ENCODE results near the gene KCNQ1. TPM values are rescaled to one million over a fixed set of nuclear protein-coding genes. Genes with fewer than 3 reads are reported as not detected.

The KCNQ1 gene
- total and polyA plus RNA-seq, 7 donors, result 1.1 to 25.2 (median 3.8) TPM

- TF ChIP-seq CTCF (IDR thresholded peaks at IDR 0.05), result no peak
- peak in 1 of 2 donors; percentile 30 for TF ChIP-seq POLR2A (IDR thresholded peaks at IDR 0.05)
- TF ChIP-seq POLR2AphosphoS5 (IDR thresholded peaks at IDR 0.05), result peak in 3 of 4 donors; percentile 23 to 84 (median 39)
- no peak for TF ChIP-seq EP300 (IDR thresholded peaks at IDR 0.05)
- 0 to 1% methylated on average over 55 of the region's 55 CpGs for WGBS, 2 donors
These were observed 43.9 kb upstream of the KCNQ1 start for GRCh38 chr11:2400762-2401435.

GRCh38 chr11:2401436-2401984 is 43.3 kb upstream of the KCNQ1 start:
- no peaks in the 10 kb centered on the region for H3K27me3 ChIP-seq
- intact Hi-C loops (cut with DNase I), result loop anchor here (2.0 to 10.0 kb wide), 4 partner anchors 19 to 647 kb away; partner anchors contain the start of gene IFITM10
- H3K4me1 ChIP-seq, result peaks cover 0 to 31% (median 28%) of the 10 kb centered on the region in 4 donors
- peak overlapping the region; percentile 81 to 88 (median 82) for H3K4me3 ChIP-seq
- 19 to 43% methylated on average over 12 of the region's 12 CpGs for WGBS, 2 donors
- TF ChIP-seq EP300 (IDR thresholded peaks at IDR 0.05) (no peak), POLR2AphosphoS5 (IDR thresholded peaks at IDR 0.05) (no peak), POLR2A (IDR thresholded peaks at IDR 0.05) (no peak), CTCF (IDR thresholded peaks at IDR 0.05) (no peak)
- no peaks in the 10 kb centered on the region for H3K9me3 ChIP-seq
- H3K27ac ChIP-seq, result peak overlapping the region; percentile 90 to 99 (median 92)
- DNase-seq, result no peak
- H3K36me3 ChIP-seq, result peaks cover 18 to 53% (median 32%) of the 10 kb centered on the region in 4 donors

More at GRCh38 chr11:2400762-2401435, 43.9 kb upstream of the KCNQ1 start:
- no peaks in the 10 kb centered on the region for H3K27me3 ChIP-seq
- H3K4me3 ChIP-seq, result peak overlapping the region; percentile 81 to 88 (median 82)
- H3K36me3 ChIP-seq, result peaks cover 24 to 59% (median 38%) of the 10 kb centered on the region in 4 donors
- H3K4me1 ChIP-seq, result peaks cover 0 to 31% (median 28%) of the 10 kb centered on the region in 4 donors
- peak overlapping the region; percentile 90 to 99 (median 92) for H3K27ac ChIP-seq
- DNase-seq, result no peak
- intact Hi-C loops (cut with DNase I), result loop anchor here (2.0 to 10.0 kb wide), 4 partner anchors 18 to 646 kb away; partner anchors contain the start of gene IFITM10
- H3K9me3 ChIP-seq, result no peaks in the 10 kb centered on the region

GRCh38 chr11:2402106-2402505 is 42.7 kb upstream of the KCNQ1 start:
- TF ChIP-seq POLR2AphosphoS5 (IDR thresholded peaks at IDR 0.05), result no peak
- TF ChIP-seq POLR2A (IDR thresholded peaks at IDR 0.05), result no peak
- no peak for TF ChIP-seq CTCF (IDR thresholded peaks at IDR 0.05)
- Histone ChIP-seq H3K27me3 (no peaks in the 10 kb centered on the region), H3K36me3 (peaks cover 12 to 47% (median 26%) of the 10 kb centered on the region in 4 donors), H3K9me3 (no peaks in the 10 kb centered on the region), H3K4me1 (peaks cover 0 to 31% (median 28%) of the 10 kb centered on the region in 4 donors), H3K4me3 (peak overlapping the region in 1 of 4 donors; percentile 88), H3K27ac (peak overlapping the region in 1 of 4 donors; percentile 99)
- DNase-seq, result no peak
- 87 to 92% methylated on average over 13 of the region's 13 CpGs for WGBS, 2 donors
- intact Hi-C loops (cut with DNase I), result loop anchor here (5.0 to 10.0 kb wide), 3 partner anchors 95 to 647 kb away; partner anchors contain the start of gene IFITM10

GRCh38 chr11:2402890-2403645 is 41.7 kb upstream of the KCNQ1 start:
- intact Hi-C loops (cut with DNase I), result loop anchor here (5.0 to 10.0 kb wide), 3 partner anchors 96 to 648 kb away; partner anchors contain the start of gene IFITM10
- Histone ChIP-seq H3K9me3 (no peaks in the 10 kb centered on the region), H3K27me3 (no peaks in the 10 kb centered on the region), H3K4me3 (no peak overlapping the region), H3K36me3 (peaks cover 8 to 37% (median 20%) of the 10 kb centered on the region in 4 donors), H3K27ac (no peak overlapping the region), H3K4me1 (peaks cover 0 to 31% (median 28%) of the 10 kb centered on the region in 4 donors)
- TF ChIP-seq POLR2AphosphoS5 (IDR thresholded peaks at IDR 0.05) (no peak), POLR2A (IDR thresholded peaks at IDR 0.05) (no peak), CTCF (IDR thresholded peaks at IDR 0.05) (no peak), EP300 (IDR thresholded peaks at IDR 0.05) (no peak)
- no peak for DNase-seq
- 90% methylated on average over 31 of the region's 31 CpGs for WGBS, 2 donors

All from sigmoid colon (tissue), 7 donors.